HG02642 (cell line): ENCODE results near the gene FHOD3.
"Not testable (repeated sequence)": the region's sequence is repeated elsewhere in the genome, so short reads cannot be mapped to it uniquely, and the experiment has no call there.

ENCODE experiments used
- ATAC-seq: cut with Tn5 transposase; IDR thresholded peaks from one replicate; pipeline ENCODE4 v1.9.1; 2021; ENCODE audit warnings: mild to moderate bottlenecking; ENCODE audit not compliant: unreplicated experiment, poor library complexity

Gene FHOD3

GRCh38 chr18:36782710-36783109 is 485.2 kb downstream of the FHOD3 start:
- no peak for ATAC-seq

GRCh38 chr18:36783792-36784191 is 486.3 kb downstream of the FHOD3 start:
- ATAC-seq: no peak

- no peak for ATAC-seq
These were observed 489.2 kb downstream of the FHOD3 start for GRCh38 chr18:36786686-36787085.

- no peak for ATAC-seq
These were observed 495.2 kb downstream of the FHOD3 start for GRCh38 chr18:36792634-36793283.

GRCh38 chr18:36798738-36799473 is 501.4 kb downstream of the FHOD3 start:
- no peak for ATAC-seq

- ATAC-seq: no peak
These were observed 507.6 kb downstream of the FHOD3 start for GRCh38 chr18:36805105-36805504.

GRCh38 chr18:36808681-36809080 is 511.2 kb downstream of the FHOD3 start:
- ATAC-seq: no peak

GRCh38 chr18:36809590-36810381 is 512.3 kb downstream of the FHOD3 start:
- peak; percentile 98 for ATAC-seq

GRCh38 chr18:36811430-36811829 is 513.9 kb downstream of the FHOD3 start:
- ATAC-seq: no peak

GRCh38 chr18:36811955-36812354 is 514.4 kb downstream of the FHOD3 start:
- no peak for ATAC-seq

- no peak for ATAC-seq
These were observed 515.2 kb downstream of the FHOD3 start for GRCh38 chr18:36812678-36813077.

- ATAC-seq: no peak
These were observed 515.7 kb downstream of the FHOD3 start for GRCh38 chr18:36813101-36813775.

- no peak for ATAC-seq
These were observed 516.3 kb downstream of the FHOD3 start for GRCh38 chr18:36813824-36814223.

- ATAC-seq: no peak
These were observed 517.5 kb downstream of the FHOD3 start for GRCh38 chr18:36814994-36815393.

GRCh38 chr18:36816096-36816495 is 518.6 kb downstream of the FHOD3 start:
- ATAC-seq: not testable (repeated sequence)

GRCh38 chr18:36817039-36817438 is 519.5 kb downstream of the FHOD3 start:
- ATAC-seq: no peak

GRCh38 chr18:36818652-36819051 is 521.1 kb downstream of the FHOD3 start:
- no peak for ATAC-seq

GRCh38 chr18:36819621-36820020 is 522.1 kb downstream of the FHOD3 start:
- no peak for ATAC-seq

- no peak for ATAC-seq
These were observed 524.2 kb downstream of the FHOD3 start for GRCh38 chr18:36821681-36822080.

- ATAC-seq: no peak
These were observed 528.0 kb downstream of the FHOD3 start for GRCh38 chr18:36825526-36825925.

- no peak for ATAC-seq
These were observed 529.0 kb downstream of the FHOD3 start for GRCh38 chr18:36826556-36826955.
